ENCODE results near the gene PPP6C. TPM values are rescaled to one million over a fixed set of nuclear protein-coding genes. Genes with fewer than 3 reads are reported as not detected.

The PPP6C gene
- 19.8 and 20.3 TPM in 2 replicates for total RNA-seq

GRCh38 chr9:125189361-125190289 is at the start of gene PPP6C:
PPP6C (minus strand) TSS chr9:125189803; CDS start chr9:125189718, 85 bp downstream.

GRCh38 chr9:125200216-125201047 is 10.8 kb upstream of the PPP6C start, which contains the start of gene RABEPK:
RABEPK (plus strand) TSS chr9:125200542; CDS start chr9:125203014, 2,472 bp downstream.

DNA sequence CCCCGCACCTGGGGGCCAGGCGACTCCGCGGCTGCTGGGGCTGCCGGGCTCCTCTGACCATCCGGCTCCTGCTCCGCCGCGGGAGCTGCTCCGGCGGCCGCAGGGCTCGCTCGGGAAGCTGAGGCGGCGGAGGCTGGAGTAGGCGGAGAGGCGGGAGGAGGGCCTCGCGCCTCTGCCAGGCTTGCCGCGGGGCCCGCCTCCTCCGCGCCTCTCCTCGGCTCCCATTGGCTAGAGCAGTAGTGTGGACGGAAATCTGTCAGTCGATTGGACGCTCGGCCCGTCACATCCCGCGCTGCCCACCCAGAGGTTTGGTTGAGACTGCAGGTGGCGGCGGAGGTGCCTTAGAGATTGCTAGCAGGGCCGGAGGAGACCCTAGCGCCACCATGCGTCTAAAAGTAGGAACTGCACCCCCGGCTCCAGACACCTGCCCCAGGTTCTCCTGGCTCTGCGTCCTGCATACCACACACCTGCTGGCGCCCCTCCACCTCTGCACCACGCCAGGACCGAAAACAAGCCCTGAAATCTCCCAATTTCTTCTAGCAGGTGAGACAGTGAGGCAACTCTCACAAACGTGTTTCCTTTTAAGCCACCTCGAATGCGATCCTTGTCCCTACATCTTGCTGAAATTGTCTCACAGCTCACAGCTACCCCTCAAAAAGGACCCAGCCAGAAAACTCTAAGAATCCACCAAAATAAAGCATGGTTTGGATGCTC is 46.1 kb downstream of the PPP6C start, which contains the start of gene SCAI:
TSS of gene SCAI (minus strand) at position 152 of the 714 bp plus-strand sequence. CDS start at position 61, 91 bp downstream.

Other genes with a start within 250 kb of the PPP6C start
- gene GOLGA1, start 248.7 kb downstream of the PPP6C start, total RNA-seq, result 8.0 and 9.6 TPM in 2 replicates
- gene SCAI, start 46.3 kb downstream of the PPP6C start, total RNA-seq, result 3.6 and 4.8 TPM in 2 replicates
- 13.0 and 16.8 TPM in 2 replicates for gene RABEPK, start 10.7 kb upstream of the PPP6C start, total RNA-seq
- 160 and 168 TPM in 2 replicates for gene HSPA5, start 51.5 kb upstream of the PPP6C start, total RNA-seq
- 56.2 and 60.0 TPM in 2 replicates for gene GAPVD1, start 72.0 kb upstream of the PPP6C start, total RNA-seq

Data from dermis lymphatic vessel endothelial cell (primary cell).